Activated naive CD4-positive, alpha-beta T cell treated with anti-CD3 and anti-CD28 coated beads, Interleukin-2, amount 50 U/mL, for 72 hours (primary cell): ENCODE measurements around the gene COL27A1. TPM values are rescaled to one million over a fixed set of nuclear protein-coding genes. Genes with fewer than 3 reads are reported as not detected.
A peak's percentile ranks its signal among the peaks of the same experiment; 100 is the strongest.

ENCODE experiments used
- ATAC-seq, 2 donors: fragments of 150-1000 bp; cut with Tn5 transposase; 2 replicates each; pipeline ENCODE4 v1.10.0; 2021; ENCODE audit warnings: mild to moderate bottlenecking in 2 of 2, moderate library complexity in 2 of 2
- DNase-seq, 2 donors: peaks; one replicate each; pipeline ENCODE4 v3.0.0; 2021 to 2022; ENCODE audit warnings: low spot score in 2 of 2
- H3K27ac Mint-ChIP-seq, 2 donors: one replicate each; pipeline ENCODE4 v1.8.0; 2022; ENCODE audit warnings: mild to moderate bottlenecking in 2 of 2, mixed read lengths in 2 of 2
- H3K36me3 Mint-ChIP-seq, 2 donors: one replicate each; pipeline ENCODE4 v1.8.0; 2022; ENCODE audit warnings: mixed read lengths in 2 of 2
- H3K9me3 Mint-ChIP-seq, 2 donors: one replicate each; pipeline ENCODE4 v1.8.0; 2022; ENCODE audit warnings: mixed read lengths in 2 of 2
- total RNA-seq, 2 donors: library from RNA; stranded (reverse); gene quantifications; one replicate each; pipeline ENCODE4 v1.2.3, GENCODE V29; 2022

Gene COL27A1
- total RNA-seq, 2 donors from 2014 or later: 2.3 to 26.7 TPM

GRCh38 chr9:114271556-114272510, 116.5 kb downstream of the COL27A1 start:
- peak in 1 of 2 donors; percentile 38 for ATAC-seq
- Mint-ChIP-seq H3K27ac (peak overlapping the region in 1 of 2 donors; percentile 9), H3K36me3 (no peaks in the 10 kb centered on the region), H3K9me3 (no peaks in the 10 kb centered on the region)
- no peak for DNase-seq

DNA sequence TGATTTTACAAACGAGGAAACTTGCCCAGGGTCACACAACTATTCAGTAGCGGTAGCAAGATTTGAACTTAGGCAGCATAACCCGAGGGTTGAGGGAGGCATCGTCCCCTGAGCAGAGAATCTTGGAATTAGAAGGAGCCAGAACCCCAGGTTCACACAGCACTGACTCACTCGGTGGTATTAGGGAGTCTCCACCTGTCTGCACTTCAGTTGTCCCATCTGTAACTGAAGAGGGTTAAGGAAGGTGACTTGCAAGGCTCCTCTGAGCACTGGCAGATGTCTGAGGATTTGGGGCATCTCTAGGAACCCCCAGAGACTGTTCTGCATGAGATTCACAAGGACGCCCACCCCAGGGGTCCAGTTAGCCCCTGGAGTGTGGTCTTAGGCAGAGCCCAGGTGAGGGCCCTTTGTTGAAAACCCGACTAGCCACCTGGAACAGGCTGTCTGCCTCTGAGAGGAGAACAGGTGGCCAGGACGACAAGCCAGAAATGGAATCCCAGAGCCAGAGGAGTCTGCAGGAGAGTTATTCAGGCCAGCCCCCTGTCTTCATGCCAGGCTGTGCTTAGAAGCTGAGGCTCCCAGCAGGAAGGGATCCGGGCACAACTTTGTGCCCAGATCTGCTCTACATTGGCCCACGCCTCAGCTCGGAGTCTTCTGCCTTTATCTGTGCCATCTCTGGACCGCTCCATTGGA, 117.5 kb downstream of the COL27A1 start:
- no peaks in the 10 kb centered on the region for H3K36me3 Mint-ChIP-seq
- no peak for DNase-seq
- peaks cover 0 to under 1% of the 10 kb centered on the region in 2 donors for H3K9me3 Mint-ChIP-seq
- H3K27ac Mint-ChIP-seq: no peak overlapping the region
- ATAC-seq: no peak

DNA sequence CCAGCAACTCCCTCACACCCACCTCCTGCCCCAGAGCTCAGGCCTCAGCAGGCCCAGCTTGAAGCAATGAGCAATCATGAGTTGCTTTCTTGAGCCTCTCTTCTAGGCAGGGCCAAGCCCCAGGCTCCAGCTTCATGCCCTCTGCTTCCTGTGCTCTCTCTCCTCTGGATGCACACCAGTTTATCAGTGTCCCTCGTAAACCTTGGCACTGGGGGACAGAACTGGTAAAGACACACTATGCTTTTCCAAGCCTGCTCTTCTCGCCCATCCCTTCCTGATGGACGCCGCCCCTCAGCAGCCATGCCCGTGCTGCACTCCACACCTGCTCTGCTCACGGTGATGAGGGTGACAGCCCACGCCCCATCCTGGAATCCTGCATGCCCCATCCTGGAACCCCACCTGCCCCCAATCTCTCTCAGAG, 118.1 kb downstream of the COL27A1 start:
- H3K36me3 Mint-ChIP-seq: no peaks in the 10 kb centered on the region
- peak overlapping the region in 1 of 2 donors; percentile 53 for H3K27ac Mint-ChIP-seq
- peak in 1 of 2 donors; percentile 33 for DNase-seq
- H3K9me3 Mint-ChIP-seq: peaks cover 0 to 6% of the 10 kb centered on the region in 2 donors
- no peak for ATAC-seq

DNA sequence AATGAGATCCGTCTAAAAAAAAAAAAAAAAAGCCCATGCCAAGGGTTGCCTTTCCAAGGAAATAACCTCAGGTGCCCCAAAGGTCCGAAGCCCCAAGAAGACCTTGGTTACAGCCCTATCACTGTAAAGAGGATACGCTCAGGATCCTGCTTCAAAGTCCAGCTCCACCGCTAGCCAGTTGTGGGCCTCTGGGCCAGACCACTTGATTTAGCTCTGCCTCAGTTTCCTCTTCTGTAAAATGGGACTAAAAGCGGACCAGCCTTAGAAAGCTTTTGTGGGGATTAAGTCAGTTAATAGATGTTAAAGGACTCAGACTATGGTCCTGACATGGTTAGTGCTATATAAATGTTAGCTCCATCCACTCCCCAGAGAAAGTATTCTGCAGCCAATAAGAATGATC, 118.9 kb downstream of the COL27A1 start:
- H3K36me3 Mint-ChIP-seq: no peaks in the 10 kb centered on the region
- peak in 1 of 2 donors; percentile 52 for DNase-seq
- H3K27ac Mint-ChIP-seq: no peak overlapping the region
- H3K9me3 Mint-ChIP-seq: peaks cover 0 to 7% of the 10 kb centered on the region in 2 donors
- ATAC-seq: no peak

- ATAC-seq: no peak
- H3K27ac Mint-ChIP-seq: no peak overlapping the region
- H3K9me3 Mint-ChIP-seq: peaks cover 0 to 7% of the 10 kb centered on the region in 2 donors
- DNase-seq: peak in 1 of 2 donors; percentile 49
- no peaks in the 10 kb centered on the region for H3K36me3 Mint-ChIP-seq
These were observed 120.1 kb downstream of the COL27A1 start for GRCh38 chr9:114275246-114276004.

GRCh38 chr9:114276908-114277821, 121.8 kb downstream of the COL27A1 start:
- ATAC-seq (no peak), DNase-seq (peak in 1 of 2 donors; percentile 33)
- H3K27ac Mint-ChIP-seq: no peak overlapping the region
- peaks cover 0 to 7% of the 10 kb centered on the region in 2 donors for H3K9me3 Mint-ChIP-seq
- no peaks in the 10 kb centered on the region for H3K36me3 Mint-ChIP-seq

DNA sequence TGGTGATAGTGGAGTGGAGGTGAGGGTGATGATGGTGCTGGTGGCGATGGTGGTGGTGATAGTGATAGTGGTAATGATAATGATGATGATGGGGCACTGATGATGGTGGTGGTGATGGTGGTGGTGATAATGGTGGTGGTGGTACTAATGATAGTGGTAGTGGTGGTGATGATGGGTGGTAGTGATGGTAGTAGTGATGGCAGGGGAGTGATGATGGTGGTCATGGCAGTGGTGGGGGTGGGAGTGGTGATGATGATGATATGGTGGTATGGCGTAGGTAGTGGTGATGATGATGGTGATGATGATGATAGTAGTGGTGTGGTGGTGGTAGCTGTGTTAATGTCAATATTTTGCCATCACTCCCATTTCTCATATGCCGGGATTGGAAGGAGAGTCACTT, 123.0 kb downstream of the COL27A1 start:
- Mint-ChIP-seq H3K27ac (no peak overlapping the region), H3K9me3 (peaks cover 0 to 7% of the 10 kb centered on the region in 2 donors), H3K36me3 (no peaks in the 10 kb centered on the region)
- ATAC-seq (no peak), DNase-seq (no peak)

GRCh38 chr9:114278881-114279570, 123.7 kb downstream of the COL27A1 start:
- Mint-ChIP-seq H3K27ac (peak overlapping the region in 1 of 2 donors; percentile 87), H3K36me3 (no peaks in the 10 kb centered on the region), H3K9me3 (peaks cover 0 to 7% of the 10 kb centered on the region in 2 donors)
- DNase-seq (peak in 1 of 2 donors; percentile 21), ATAC-seq (no peak)

DNA sequence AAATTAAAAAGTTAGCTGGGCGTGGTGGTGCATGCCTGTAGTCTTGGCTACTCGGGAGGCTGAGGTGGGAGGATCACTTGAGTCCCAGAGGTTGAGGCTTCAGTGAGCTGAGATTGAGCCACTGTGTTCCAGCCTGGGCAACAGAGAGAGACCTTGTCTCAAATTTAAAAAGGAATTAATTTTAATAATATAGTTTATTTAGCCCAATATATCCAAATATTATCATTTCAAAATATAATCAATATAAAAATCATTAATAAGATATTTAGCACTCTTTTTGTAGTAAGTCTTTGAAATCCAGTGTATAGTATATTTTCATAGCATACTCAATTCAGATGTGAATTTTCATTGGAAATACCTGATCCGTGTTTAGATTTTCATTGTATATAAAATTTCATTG, 124.4 kb downstream of the COL27A1 start:
- no peak for ATAC-seq
- Mint-ChIP-seq H3K27ac (no peak overlapping the region), H3K9me3 (peaks cover 0 to 7% of the 10 kb centered on the region in 2 donors), H3K36me3 (no peaks in the 10 kb centered on the region)
- DNase-seq: peak in 1 of 2 donors; percentile 3

GRCh38 chr9:114280636-114281472, 125.5 kb downstream of the COL27A1 start:
- ATAC-seq (no peak), DNase-seq (peak in 1 of 2 donors; percentile 44)
- peaks cover 0 to 7% of the 10 kb centered on the region in 2 donors for H3K9me3 Mint-ChIP-seq
- H3K36me3 Mint-ChIP-seq: no peaks in the 10 kb centered on the region
- H3K27ac Mint-ChIP-seq: peak overlapping the region in 1 of 2 donors; percentile 9

DNA sequence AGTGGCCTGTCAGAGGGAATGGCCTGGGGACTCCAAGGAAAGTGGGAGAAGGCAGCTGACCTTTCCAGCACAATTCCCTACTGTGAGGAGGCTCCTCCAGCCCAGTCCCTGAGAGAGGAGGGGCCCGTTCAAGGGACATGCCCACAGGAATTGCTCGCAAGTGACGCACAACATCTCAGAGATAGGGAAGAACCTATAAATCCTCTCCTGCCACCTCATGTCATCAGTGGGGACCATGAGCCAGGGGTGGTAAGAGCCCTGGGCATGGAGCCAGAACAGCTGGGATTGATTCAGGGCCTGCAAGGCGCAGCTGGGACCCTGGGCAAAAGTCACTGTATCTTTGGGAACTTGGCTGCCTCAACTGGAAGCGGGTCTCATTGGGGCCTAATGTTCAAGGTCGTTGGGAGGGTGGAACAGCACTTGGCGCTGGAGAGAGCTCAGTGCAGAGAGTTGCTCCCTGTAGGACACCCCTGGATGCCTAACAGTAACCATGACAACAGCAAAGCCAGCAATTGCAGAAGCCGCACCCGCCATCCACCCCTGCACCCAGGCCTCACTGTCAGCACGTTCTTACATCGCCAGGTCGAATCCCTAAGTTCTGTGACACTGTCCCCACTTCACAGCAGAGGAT, 126.3 kb downstream of the COL27A1 start:
- H3K36me3 Mint-ChIP-seq: no peaks in the 10 kb centered on the region
- peaks cover 0 to 7% of the 10 kb centered on the region in 2 donors for H3K9me3 Mint-ChIP-seq
- no peak for ATAC-seq
- H3K27ac Mint-ChIP-seq: no peak overlapping the region
- DNase-seq: peak in 1 of 2 donors; percentile 16

DNA sequence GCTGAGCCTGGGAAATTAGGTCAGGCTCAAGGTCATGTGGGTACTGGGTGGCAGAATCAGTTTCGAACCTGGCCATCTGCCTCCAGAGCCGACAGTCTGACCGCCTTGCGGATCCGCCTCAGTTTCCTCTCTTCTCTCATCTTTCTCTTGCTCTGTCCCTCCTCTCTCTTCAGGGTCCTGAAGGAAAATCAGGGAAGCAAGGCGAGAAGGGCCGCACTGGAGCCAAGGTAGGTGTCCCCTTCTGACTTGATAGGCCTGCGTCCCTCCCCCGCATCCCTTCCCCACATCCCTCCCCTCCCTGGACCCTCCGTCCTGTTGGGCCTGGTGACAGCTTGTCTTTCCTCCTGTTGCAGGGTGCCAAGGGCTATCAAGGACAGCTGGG, 126.8 kb downstream of the COL27A1 start:
- ATAC-seq: no peak
- DNase-seq: peak in 1 of 2 donors; percentile 11
- no peak overlapping the region for H3K27ac Mint-ChIP-seq
- H3K9me3 Mint-ChIP-seq: peaks cover 0 to 7% of the 10 kb centered on the region in 2 donors
- no peaks in the 10 kb centered on the region for H3K36me3 Mint-ChIP-seq

GRCh38 chr9:114282507-114282906, 127.2 kb downstream of the COL27A1 start:
- Mint-ChIP-seq H3K36me3 (no peaks in the 10 kb centered on the region), H3K27ac (peak overlapping the region in 1 of 2 donors; percentile 7), H3K9me3 (peaks cover 0 to 7% of the 10 kb centered on the region in 2 donors)
- DNase-seq (peak in 1 of 2 donors; percentile 25), ATAC-seq (no peak)

DNA sequence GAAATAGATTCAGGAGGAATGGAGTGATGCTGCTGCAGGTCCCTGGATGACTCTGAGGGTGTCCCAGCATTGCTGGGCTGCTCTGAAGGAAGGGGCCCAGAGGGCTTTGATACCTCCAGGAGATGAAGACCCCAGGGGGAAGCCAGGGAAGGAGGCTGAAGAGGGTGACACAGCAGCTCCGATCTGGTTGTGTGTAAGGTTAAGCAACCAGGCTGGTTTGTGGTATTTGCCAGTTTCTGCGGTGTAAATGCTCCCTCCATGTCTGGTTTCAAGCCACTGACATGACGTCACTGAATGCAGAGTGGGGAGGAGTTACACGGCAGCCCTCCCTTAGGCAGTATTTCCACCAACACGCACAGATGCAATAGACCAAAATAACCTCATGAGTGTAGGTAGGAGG, 127.6 kb downstream of the COL27A1 start:
- ATAC-seq: peak; percentile 53 to 75
- Mint-ChIP-seq H3K9me3 (peaks cover 0 to 6% of the 10 kb centered on the region in 2 donors), H3K27ac (no peak overlapping the region), H3K36me3 (no peaks in the 10 kb centered on the region)
- DNase-seq: peak in 1 of 2 donors; percentile 14
